NCI-H128 (cell line): ENCODE results near the gene NDUFAB1.
"Not testable (repeated sequence)": the region's sequence is repeated elsewhere in the genome, so short reads cannot be mapped to it uniquely, and the experiment has no call there.

Experiments
- DNase-seq: peaks from one replicate; lab custom pipeline; 2025; ENCODE audit not compliant: unreplicated experiment; lab: John Stamatoyannopoulos, UW

The NDUFAB1 gene

GRCh38 chr16:23584186-23585076, 11.7 kb downstream of the NDUFAB1 start:
- no peak for DNase-seq

DNA sequence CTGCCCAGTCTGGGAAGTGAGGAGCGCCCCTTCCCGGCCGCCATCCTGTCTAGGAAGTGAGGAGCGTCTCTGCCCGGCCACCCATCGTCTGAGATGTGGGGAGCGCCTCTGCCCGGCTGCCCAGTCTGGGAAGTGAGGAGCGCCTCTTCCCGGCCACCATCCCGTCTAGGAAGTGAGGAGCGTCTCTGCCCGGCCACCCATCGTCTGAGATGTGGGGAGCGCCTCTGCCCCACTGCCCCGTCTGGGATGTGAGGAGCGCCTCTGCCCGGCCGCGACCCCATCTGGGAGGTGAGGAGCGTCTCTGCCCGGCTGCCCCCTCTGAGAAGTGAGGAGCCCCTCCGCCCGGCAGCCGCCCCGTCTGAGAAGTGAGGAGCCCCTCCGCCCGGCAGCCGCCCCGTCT, 12.8 kb downstream of the NDUFAB1 start:
- not testable (repeated sequence) for DNase-seq

DNA sequence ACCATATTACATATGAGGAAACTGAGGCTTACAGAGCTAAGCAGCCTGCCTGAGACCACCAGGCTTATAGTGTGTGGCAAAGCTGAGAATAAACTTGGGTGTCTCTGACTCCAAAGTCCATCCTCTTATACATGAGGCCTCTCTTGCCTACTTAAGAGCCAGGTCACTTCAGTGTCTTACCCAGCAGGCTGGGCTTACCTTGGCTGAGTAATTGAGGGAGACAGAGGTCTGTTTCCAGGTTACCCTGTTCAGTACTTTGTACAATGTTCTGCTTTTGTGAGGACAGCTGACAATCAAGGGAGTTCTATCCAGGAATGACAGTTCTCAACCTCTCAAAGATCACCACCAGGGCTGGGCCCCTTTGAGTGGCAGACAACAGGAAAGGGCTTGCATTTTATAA, 14.4 kb downstream of the NDUFAB1 start:
- no peak for DNase-seq

DNA sequence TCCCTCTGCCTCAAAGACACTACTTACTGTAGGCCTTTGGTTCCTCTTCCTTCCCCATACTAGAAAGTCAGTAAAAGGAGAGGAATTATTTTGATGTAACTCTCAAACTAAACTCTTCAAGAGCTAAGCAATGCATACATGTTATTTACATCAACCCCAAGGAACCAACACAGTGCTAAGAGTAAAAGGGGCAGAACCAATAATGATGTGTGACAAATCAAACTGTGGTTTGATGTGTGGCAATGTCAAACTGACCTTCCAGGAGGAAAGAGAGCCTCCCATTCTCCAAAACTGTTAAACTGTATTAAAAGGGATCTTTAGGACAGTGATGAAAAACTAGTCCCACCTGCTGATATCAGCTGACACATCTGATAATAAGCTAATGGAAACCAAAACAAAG, 15.7 kb downstream of the NDUFAB1 start:
- no peak for DNase-seq

DNA sequence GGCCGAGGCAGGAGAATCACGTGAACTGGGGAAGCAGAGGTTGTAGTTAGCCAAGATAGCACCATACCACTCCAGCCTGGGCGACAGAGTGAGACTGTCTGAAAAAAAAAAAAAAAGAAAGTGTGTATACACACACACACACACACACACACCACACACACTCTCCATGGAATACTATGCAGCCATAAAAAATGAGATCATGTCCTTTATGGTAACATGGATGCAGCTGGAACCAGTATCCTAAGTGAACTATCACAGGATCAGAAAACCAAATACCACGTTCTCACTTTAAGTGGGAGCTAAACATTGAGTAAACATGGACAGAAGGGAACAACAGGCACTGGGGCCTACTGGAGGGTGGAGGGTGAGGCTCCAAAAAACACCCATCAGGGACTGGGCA, 16.7 kb downstream of the NDUFAB1 start:
- DNase-seq = no peak

GRCh38 chr16:23578101-23578830, 17.9 kb downstream of the NDUFAB1 start:
- DNase-seq = no peak

- no peak for DNase-seq
These were observed 18.6 kb downstream of the NDUFAB1 start for GRCh38 chr16:23577493-23577892.

DNA sequence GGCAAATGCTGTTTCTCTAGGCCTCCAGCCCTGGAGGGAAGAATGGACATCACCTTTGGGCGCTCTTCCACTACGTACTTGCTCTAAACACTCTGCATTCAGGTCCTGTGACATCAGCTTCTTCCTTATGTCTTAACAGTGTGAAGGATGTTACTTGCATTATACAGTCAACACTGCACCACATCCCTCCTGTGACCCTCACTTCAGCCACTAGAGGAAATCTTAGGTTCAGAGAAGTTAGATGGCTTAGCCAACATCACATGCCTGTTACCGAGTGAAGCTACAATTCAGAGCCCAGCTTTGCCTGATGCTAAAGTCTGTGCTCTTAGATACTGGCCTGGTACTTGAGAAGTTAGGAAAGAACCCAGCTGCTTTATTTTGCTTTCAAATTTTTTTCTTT, 20.3 kb downstream of the NDUFAB1 start:
- no peak for DNase-seq

- DNase-seq = no peak
These were observed 22.3 kb downstream of the NDUFAB1 start for GRCh38 chr16:23573817-23574216.

DNA sequence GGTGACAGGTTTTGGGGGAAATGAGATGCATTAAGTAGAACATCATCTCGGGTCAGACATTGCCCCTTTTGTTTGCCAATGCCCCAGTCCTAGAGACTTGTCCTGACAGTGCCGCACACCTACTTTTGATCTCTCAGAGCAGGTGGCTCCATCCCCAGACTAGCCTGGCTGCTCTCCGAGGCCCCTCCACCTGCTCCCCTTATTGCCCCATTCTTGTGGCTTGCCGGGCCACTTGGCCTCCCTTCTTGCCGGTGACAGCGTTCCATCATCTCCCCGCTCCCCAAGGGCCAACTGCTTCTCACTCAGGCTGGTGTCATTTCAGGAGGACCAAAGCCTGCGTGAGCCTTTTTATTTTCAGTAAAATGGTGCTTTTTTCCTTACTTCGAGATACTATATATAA, 23.7 kb downstream of the NDUFAB1 start:
- DNase-seq = no peak

- no peak for DNase-seq
These were observed 24.2 kb downstream of the NDUFAB1 start for GRCh38 chr16:23571895-23572294.

GRCh38 chr16:23570992-23571632, 25.0 kb downstream of the NDUFAB1 start:
- DNase-seq = no peak

DNA sequence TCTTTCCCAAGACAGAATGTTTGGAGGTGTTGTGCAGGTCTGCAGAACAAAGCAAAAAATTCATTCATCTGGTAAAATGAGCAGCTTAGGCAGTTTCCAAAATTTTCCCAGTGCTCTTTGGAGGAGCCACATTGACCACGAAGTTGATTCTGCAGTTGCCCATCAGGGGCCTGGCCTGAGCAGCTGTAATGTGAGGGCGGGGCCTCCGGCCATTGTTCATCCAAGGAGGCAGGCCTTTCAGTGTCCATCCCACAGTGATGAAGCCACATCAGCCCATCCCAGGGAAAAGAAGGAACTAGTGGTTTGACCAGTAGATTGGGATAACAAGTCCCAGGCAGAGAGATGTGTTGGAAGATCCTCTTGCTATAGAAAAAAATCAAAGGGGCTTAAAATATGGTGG, 28.5 kb downstream of the NDUFAB1 start:
- no peak for DNase-seq

GRCh38 chr16:23566724-23567123, 29.4 kb downstream of the NDUFAB1 start:
- DNase-seq = no peak

DNA sequence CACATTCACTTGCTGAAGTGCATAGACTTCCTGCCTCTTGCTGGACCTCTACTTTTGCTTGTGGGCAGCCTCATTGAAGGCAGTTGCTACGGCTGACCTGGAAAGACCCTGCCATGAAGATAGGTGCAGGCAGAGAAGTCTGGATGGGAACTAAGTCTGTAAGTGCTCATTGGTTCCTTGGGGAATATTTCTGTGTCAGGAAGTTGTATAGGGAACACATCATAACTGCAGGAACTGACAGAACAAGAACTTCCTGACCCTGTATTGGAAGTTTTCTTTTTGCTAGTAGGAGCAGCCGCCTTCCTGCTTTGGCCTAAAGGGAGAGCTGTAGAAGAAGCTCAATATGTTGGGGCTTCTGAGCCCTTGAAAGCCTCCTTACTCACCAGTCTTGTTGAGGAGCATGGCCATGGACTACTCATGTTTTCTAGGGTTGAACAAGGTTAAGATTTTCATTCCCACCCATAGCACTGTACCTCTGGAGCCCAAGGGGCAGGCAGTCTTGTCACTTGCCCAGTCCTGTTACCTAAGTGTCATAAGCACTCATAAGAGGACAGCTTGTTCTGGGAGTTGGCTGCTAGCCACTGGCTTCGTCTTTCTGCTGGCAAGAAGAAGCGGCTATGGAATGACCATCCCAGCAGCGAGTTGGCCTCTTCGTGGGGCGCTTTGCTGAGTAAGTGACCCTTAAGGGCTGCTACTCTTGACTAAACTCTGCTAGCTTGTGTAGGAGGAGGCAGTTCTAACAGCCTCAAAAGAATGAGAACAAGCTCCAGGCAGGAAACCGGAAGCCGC, 31.3 kb downstream of the NDUFAB1 start:
- DNase-seq = no peak

GRCh38 chr16:23563186-23563585, 32.9 kb downstream of the NDUFAB1 start:
- no peak for DNase-seq

GRCh38 chr16:23562505-23562904, 33.6 kb downstream of the NDUFAB1 start:
- no peak for DNase-seq

DNA sequence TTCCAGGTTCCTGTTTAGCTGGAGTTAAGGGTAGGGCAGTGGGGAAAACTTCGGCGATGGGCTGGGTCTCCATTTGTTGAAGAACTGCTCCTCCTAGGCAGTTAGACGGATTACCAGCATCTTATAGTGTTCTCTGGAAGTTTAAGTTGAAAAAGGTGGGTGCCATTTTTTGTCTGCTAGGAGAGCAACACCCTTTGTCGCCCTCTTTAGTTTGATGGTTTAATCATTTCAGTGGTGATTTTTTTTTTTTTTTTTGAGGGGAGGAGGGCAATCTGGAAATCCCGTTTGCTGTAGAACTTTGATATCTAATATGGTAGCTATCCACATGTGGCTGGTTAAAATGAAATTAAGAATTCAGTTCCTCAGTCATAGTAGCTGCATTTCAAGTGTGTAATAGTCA, 34.5 kb downstream of the NDUFAB1 start:
- DNase-seq = no peak

GRCh38 chr16:23557779-23558702, 38.1 kb downstream of the NDUFAB1 start:
- DNase-seq = no peak
